GM12892 (cell line): Measurements from ENCODE around the gene AQP11.

Experiments used
- DNase-seq: peaks from one replicate; pipeline ENCODE4 v3.0.0; 2011; ENCODE audit not compliant: insufficient read length
- FAIRE-seq: peaks from 2 replicates; lab custom pipeline; 2011; peaks lifted over from hg19 to GRCh38; lab: Jason Lieb, UNC
- POLR2A ChIP-seq: IDR thresholded peaks from 2 replicates; pipeline ENCODE4 v1.6.1; 2011; ENCODE audit warnings: low read depth, low read length, control low read depth
- POLR2AphosphoS5 ChIP-seq: IDR thresholded peaks from 2 replicates; pipeline ENCODE4 v1.6.1; 2011; ENCODE audit warnings: low read depth, low read length, control low read depth
- TAF1 ChIP-seq: IDR thresholded peaks from 2 replicates; pipeline ENCODE4 v1.6.1; 2011; ENCODE audit warnings: low read depth, mild to moderate bottlenecking, control low read depth, low read length, borderline replicate concordance

AQP11 gene

DNA sequence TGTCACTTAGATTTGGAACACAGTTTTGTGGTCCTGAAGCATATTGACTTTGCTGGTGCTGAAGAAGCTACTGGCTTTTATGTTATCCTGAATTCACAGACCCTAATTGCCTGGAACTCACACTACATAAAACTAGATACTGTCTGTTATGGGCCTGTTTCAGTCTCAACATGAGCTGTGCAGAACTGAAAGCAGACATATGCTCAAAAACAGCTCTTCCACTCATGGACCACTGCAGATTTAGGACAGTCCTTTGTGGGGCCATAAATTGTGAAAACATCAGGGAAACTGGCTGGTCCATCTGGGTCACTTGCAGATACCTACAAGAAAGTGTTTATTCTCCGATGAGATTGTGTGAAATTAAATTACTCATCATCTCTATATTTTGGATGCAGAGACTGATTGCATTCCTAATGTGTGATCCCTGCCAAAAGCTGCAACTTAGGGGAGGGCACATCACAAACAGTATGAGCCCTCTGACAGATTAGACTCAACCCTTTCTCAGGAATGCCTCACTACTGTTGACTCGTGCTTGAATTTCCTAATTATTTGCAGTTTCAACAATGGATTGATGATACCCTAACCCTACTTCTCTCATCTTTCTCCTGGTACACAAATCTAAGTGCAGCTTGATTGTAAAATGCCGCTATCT, 58.0 kb downstream of the AQP11 start:
- DNase-seq (no peak), FAIRE-seq (no peak)
- TF ChIP-seq TAF1 (no peak), POLR2A (no peak), POLR2AphosphoS5 (no peak)

DNA sequence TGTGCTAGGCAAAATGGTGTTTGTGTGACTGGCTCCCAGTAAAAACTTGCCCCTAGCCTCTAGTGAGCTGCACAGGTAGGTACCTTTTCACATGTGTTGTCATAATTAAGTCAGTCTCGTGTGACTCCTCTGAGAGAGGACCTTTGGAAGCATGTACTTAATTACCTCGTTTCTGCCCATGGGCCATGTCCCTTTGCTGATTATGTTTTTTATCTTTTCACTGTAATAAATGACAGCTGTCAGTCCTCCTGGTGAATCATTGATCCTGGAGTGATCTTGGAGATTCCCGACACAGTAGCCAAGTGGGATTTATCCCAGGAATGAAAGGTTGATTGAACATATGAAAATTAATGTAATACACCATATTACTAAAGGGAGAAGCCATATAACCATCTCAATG, 60.4 kb downstream of the AQP11 start:
- no peak for TF ChIP-seq POLR2A
- TF ChIP-seq POLR2AphosphoS5 = no peak
- DNase-seq (no peak), FAIRE-seq (no peak)

DNA sequence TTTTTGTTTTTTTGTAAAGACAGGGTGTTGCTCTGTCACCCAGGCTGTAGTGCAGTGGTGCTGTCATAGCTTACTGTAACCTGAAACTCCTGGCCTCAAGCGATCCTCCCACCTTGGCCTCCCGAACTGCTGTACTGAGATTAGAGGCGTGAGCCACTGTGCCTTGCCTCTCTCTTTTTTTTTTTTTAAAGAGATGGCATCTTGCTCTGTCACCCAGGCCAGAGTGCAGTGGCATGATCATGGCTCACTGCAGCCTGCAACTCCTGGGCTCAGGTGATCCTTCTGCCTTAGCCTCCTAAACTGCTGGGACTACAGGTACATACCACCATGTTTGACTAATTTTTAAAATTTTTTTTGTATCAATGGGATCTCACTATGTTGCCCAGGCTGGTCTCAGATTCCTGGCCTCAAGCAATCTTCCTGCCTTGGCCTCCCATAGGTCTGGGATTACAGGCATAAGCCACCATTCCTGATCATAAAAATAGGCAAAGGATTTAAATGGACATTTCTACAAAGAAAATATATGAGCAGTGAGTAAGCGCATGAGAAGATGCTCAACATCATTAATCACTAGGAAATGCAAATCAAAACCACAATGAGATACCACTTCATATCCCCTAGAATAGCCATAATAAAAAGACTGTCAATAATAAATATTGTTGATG, 65.1 kb downstream of the AQP11 start:
- FAIRE-seq (no peak), DNase-seq (no peak)
- TF ChIP-seq POLR2A (no peak), TAF1 (no peak)

DNA sequence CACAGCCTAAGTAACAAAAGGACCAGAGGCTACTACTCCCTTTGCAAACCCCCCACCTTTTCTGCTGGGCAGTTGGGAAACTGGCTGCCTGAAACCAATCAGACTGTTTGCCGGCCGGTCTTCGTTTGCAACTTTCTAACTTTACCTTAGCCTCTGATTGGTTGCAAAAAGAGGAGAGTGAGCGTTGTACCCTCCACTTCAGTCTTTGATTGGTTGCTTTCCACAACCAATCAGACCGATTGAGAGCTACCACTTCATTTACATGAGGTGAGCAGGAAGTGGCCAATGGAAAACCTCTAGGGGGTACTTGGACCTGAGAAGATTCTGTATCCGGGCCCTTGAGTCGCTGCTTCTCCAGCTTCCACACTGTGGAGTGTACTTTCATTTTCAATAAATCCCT, 66.6 kb downstream of the AQP11 start:
- FAIRE-seq (no peak), DNase-seq (no peak)
- TF ChIP-seq POLR2A (no peak), POLR2AphosphoS5 (no peak), TAF1 (no peak)

DNA sequence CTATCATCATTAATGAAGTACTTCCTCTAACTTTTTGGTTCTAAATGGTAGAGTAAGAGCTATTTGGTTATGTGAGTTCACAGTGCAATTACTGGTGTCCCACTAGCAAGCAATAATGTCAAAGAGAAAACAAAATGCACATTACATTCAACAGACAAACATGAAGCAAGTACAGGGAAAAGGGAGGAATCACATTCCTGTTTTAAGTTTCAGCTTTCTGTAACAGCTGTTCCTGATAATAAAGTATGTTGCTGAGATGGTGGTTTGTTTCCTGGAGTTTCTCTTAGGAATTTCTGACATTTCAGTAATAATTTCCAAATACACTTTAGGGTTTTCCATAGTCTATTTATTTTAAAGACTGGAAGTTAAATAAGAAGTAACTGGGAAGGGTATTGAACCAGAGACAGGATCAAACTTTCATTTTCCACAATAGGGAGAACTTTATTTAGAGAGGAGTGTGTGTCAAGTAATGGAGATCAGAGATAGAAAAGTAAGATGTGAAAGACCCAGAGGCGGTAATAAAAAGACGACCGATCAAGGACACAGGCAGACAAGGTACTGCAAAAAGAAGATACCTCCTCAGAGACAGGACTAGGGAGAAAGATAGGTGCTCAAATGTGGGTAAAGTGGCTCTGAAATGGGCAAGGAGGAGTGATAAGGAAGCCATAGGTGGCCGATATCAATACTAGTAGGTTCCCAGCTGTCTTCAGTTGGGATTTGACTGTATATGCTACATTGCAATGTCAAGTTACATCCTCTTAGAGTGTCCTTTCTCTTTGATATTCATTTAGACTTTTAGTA, 68.7 kb downstream of the AQP11 start:
- DNase-seq (no peak), FAIRE-seq (no peak)
- TF ChIP-seq POLR2A (no peak), POLR2AphosphoS5 (no peak), TAF1 (no peak)
